ENCODE data around the gene DNAJC17. TPM values are rescaled to one million over a fixed set of nuclear protein-coding genes. Genes with fewer than 3 reads are reported as not detected.

Gene DNAJC17
- total and polyA plus RNA-seq, 2 of the 13 experiments (the other 11 are each of a cell fraction or from before 2014, with no cell fraction given) = 22.2 to 26.5 TPM

DNA sequence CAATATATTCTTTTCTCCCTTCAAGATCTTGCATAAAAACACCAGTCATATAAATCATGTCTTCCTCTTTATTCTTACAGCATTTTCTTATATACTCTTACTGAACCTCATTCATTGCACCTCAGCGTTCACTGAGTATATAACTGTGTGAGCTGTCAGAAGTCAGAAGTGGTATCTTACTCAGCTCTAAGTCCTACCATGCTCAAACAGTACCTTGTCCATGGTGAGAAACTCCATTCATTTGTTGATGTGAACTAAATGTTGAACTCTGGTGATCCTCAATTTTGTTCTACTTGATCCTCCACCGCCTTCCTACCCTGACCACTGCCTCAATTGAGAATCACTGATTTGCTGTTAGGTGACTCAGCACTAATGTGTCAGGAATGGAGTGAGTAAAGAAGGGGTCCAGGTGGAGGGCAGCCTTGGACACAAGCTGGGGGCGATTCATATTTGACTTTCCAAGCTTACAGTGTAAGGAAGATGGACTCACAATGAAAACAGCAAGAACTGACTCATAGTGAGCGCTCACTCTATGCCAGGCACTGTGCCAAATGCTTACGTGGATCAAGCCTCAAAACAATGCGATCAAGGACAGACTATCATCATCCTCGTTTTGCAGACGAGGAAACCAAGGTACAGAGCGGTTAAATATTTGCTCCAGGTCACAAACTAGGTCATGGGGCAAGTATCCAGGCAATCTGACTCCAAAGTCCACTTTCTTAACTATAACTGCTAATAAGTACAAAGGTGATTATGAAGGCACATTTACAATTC, 13.9 kb downstream of the DNAJC17 start (continued):
- TF ChIP-seq ZNF558 (CRISPR knock-in tag; IDR thresholded peaks at IDR 0.05; ENCODE audit: borderline replicate concordance) = no peak
- peak; percentile 72 for TF ChIP-seq BCL6 (CRISPR knock-in tag; IDR thresholded peaks at IDR 0.05)
- no peak for TF ChIP-seq ZNF570 (CRISPR knock-in tag; IDR thresholded peaks at IDR 0.05; ENCODE audit: borderline replicate concordance)
- TF ChIP-seq NCOR1 (IDR thresholded peaks at IDR 0.05; ENCODE audit: borderline replicate concordance, low read length) = peak; percentile 91
- TF ChIP-seq FOXK1 (CRISPR knock-in tag; IDR thresholded peaks at IDR 0.05; ENCODE audit: borderline replicate concordance, low read depth) = peak; percentile 79

DNA sequence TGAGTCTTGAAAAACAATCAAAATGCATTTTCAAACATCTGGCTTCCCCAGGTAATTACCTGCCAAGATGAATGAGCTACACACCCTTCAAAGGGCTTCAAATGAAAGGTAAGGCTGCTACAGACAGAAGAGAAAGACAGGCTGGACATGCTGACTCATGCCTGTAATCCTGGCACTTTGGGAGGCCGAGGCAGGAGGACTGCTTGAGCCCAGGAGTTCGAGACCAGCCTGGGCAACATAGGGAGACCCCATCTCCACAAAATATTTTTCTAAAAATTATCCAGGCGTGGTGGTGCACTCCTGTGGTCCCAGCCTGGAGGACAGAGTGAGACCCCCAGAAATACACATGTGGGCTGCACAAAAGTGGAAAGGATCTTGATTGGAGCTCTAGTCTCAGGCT, 14.9 kb downstream of the DNAJC17 start:
- POLR2A ChIA-PET = interaction anchor here (1.5 to 2.4 kb wide), 2 partner anchors 10 to 65 kb away, joined by 5 to 7 read pairs; no protein-coding TSS in a partner anchor
- Histone ChIP-seq H3K4me2 (ENCODE audit: low read depth, low read length) (no peak overlapping the region), H3K27ac (ENCODE audit: extremely low read length, insufficient read depth, low read length) (peak overlapping the region; percentile 96), H3K9ac (ENCODE audit: insufficient read depth, low read depth, low read length) (0 out of 2 replicates have a peak overlapping the region, but pooled peaks have one; percentile 8), H3K4me3 (replicated peaks in 1 of 3; ENCODE audit: insufficient read depth in 1 of 3, low read depth in 2 of 3, low read length in 3 of 3) (no peak overlapping the region), H3K79me2 (ENCODE audit: insufficient read depth, low read length) (peaks cover 18% of the 10 kb centered on the region), H3K9me3 (ENCODE audit: low read length) (no peaks in the 10 kb centered on the region), H3K27me3 (ENCODE audit: control insufficient read depth in 1 of 2, insufficient read depth in 2 of 2, low read length in 2 of 2) (no peaks in the 10 kb centered on the region), H3K36me3 (replicated peaks in 1 of 2; ENCODE audit: control insufficient read depth in 1 of 2, insufficient read depth in 2 of 2, low read length in 2 of 2) (peaks cover 0 to 4% of the 10 kb centered on the region in 2 experiments; a peak in 1 of 5 replicates), H4K20me1 (ENCODE audit: insufficient read depth, low read length) (no peaks in the 10 kb centered on the region), H3K4me1 (ENCODE audit: insufficient read depth, low read length) (peaks cover 50% of the 10 kb centered on the region), H2AFZ (ENCODE audit: low read length) (no peak overlapping the region)
- intact Hi-C loops (cut with micrococcal nuclease; ENCODE audit: unreplicated experiment) = no loop called here
- FAIRE-seq = no peak
- TF ChIP-seq ZSCAN22 (CRISPR knock-in tag; IDR thresholded peaks at IDR 0.05) (no peak), HNRNPUL1 (IDR thresholded peaks at IDR 0.05; ENCODE audit: low read depth, low read length) (no peak), ZNF329 (CRISPR knock-in tag; IDR thresholded peaks at IDR 0.05; ENCODE audit: low read depth) (no peak), SKI (IDR thresholded peaks at IDR 0.05; ENCODE audit: partially characterized antibody) (no peak), NFE2L2 (IDR thresholded peaks at IDR 0.05; ENCODE audit: low read length) (peak; percentile 5; the same call in 1 of the 2 replicates)
- TF ChIP-seq, protein P1, sequence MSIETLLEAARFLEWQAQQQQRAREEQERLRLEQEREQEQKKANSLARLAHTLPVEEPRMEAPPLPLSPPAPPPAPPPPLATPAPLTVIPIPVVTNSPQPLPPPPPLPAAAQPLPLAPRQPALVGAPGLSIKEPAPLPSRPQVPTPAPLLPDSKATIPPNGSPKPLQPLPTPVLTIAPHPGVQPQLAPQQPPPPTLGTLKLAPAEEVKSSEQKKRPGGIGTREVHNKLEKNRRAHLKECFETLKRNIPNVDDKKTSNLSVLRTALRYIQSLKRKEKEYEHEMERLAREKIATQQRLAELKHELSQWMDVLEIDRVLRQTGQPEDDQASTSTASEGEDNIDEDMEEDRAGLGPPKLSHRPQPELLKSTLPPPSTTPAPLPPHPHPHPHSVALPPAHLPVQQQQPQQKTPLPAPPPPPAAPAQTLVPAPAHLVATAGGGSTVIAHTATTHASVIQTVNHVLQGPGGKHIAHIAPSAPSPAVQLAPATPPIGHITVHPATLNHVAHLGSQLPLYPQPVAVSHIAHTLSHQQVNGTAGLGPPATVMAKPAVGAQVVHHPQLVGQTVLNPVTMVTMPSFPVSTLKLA (IDR thresholded peaks at IDR 0.05) = no peak
- TF ChIP-seq, protein P2, sequence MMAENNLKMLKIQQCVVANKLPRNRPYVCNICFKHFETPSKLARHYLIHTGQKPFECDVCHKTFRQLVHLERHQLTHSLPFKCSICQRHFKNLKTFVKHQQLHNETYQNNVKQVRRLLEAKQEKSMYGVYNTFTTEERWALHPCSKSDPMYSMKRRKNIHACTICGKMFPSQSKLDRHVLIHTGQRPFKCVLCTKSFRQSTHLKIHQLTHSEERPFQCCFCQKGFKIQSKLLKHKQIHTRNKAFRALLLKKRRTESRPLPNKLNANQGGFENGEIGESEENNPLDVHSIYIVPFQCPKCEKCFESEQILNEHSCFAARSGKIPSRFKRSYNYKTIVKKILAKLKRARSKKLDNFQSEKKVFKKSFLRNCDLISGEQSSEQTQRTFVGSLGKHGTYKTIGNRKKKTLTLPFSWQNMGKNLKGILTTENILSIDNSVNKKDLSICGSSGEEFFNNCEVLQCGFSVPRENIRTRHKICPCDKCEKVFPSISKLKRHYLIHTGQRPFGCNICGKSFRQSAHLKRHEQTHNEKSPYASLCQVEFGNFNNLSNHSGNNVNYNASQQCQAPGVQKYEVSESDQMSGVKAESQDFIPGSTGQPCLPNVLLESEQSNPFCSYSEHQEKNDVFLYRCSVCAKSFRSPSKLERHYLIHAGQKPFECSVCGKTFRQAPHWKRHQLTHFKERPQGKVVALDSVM (CRISPR knock-in tag; IDR thresholded peaks at IDR 0.05) = peak; percentile 72
- CTCF ChIA-PET (ENCODE audit: low intra/inter-chr PET ratio, low total read pairs) = no interaction called here
- BruUV-seq (replicated peaks) = no TSS peak
- no peak for ATAC-seq
- WGBS (ENCODE audit: low lambda C conversion rate) = 52% methylated on average over 2 of the region's 3 CpGs
- DNase-seq (ENCODE audit: low spot score) = no peak
- in situ Hi-C loops (cut with HindIII; ENCODE audit: extremely low pct_ligation_motif_present, low pct_unique_long_range_greater_than_20kb) = no loop called here

Measured in HepG2 (cell line).